Cerebellar nuclear complex (tissue), 1 donor: ENCODE results near the gene GBE1.
"Not testable (repeated sequence)": the region's sequence is repeated elsewhere in the genome, so short reads cannot be mapped to it uniquely, and the experiment has no call there.

Experiments
- DNase-seq, 2 experiments: peaks; one replicate each; lab custom pipeline; 2025; lab: John Stamatoyannopoulos, UW

The GBE1 gene

DNA sequence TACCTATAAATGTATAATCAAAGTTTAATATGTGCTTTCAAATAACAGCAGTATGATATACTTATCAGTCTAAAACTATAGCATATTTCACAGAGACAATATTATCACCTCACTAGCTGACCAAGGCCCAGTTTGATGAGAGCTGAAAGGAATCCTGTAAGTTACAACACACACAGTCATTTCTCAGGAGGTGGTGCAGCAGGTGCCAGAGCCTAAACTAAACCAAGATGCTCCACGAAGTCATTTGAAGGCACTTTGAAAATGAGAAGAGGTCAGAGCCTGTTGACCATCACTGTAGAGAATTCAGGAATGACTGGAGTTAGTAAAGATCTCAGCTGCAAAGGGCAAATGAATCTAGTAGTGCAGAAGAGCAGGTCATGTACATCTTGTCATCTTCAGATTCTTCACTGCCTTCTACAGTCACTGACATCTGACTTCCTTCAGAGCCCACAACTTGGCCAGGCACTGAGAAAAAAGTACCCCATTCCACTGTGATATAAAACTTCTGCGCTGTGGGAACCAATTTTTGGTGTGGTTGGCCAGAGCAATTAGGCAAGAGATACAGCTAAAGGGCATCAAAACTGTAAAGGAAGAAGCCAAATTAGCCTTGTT lies 7.9 kb downstream of the GBE1 start:
- no peak for DNase-seq

DNA sequence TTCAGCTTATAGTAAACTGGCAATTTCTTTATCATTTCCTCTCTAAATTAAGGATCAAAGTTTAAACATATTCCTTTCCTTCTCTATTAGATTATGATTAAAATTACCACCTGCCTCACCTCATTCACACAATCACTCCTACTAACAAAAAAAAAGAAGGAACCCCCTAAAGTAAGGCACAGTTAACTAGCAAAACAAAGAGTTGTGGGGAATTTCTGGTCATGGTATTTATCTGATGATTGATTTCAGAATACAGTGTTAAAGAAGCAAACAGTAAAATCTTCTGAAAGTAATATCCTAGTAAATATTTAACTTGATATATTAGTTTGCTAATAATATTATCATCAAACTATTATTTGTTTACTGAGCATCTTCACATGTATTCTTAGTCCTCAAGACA lies 8.8 kb downstream of the GBE1 start:
- DNase-seq, result no peak

DNA sequence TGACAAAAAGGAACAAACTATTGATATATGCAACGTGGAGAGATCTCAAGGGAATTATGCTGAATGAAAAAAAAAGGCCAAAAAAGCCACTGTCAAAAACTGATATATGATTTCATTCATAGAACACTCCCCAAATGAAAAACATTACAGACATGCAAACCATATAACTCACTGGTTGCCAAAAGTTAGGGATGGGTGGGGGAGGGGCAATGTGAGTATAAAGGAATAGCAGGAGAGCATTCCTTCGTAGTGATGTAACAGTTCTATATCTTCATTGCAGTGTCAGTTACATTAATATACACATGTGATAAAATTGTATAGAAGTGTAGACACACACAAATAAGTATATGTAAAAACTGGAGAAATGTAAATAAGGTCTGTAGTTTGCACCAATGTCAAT lies 12.2 kb downstream of the GBE1 start:
- no peak for DNase-seq

DNA sequence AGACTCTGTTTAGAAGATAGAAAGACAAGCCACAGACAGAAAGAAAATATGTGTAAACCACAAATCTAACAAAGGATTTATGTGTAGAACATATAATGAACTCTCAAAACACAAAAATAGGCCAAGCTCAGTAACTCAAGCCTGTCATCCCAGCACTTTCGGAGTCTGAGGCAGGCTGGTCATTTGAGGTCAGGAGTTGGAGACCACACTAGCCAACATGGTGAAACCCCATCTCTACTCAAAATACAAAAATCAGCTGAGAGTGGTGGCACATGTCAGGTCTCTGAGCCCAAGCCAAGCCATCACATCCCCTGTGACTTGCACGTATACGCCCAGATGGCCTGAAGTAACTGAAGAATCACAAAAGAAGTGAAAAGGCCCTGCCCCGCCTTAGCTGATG lies 14.2 kb downstream of the GBE1 start:
- not testable (repeated sequence) for DNase-seq

DNA sequence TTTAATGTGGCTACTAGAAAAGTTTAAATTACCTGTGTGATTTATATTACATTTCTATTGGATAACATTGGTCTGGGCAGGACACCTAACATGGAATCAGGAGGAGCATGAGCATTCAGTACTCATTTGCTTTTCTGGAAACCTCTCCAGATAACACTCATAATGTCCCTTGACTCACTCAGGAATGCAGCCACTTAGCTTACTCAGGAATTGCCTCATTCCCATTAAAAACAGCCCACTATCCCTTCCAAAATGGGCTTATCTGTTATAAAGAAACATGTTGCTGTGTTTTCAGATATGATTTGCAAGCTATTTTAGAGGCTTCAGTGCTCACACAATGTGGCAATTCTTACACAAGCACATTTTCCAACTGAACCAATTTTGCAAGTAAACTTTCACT lies 17.1 kb downstream of the GBE1 start:
- DNase-seq, result no peak

DNA sequence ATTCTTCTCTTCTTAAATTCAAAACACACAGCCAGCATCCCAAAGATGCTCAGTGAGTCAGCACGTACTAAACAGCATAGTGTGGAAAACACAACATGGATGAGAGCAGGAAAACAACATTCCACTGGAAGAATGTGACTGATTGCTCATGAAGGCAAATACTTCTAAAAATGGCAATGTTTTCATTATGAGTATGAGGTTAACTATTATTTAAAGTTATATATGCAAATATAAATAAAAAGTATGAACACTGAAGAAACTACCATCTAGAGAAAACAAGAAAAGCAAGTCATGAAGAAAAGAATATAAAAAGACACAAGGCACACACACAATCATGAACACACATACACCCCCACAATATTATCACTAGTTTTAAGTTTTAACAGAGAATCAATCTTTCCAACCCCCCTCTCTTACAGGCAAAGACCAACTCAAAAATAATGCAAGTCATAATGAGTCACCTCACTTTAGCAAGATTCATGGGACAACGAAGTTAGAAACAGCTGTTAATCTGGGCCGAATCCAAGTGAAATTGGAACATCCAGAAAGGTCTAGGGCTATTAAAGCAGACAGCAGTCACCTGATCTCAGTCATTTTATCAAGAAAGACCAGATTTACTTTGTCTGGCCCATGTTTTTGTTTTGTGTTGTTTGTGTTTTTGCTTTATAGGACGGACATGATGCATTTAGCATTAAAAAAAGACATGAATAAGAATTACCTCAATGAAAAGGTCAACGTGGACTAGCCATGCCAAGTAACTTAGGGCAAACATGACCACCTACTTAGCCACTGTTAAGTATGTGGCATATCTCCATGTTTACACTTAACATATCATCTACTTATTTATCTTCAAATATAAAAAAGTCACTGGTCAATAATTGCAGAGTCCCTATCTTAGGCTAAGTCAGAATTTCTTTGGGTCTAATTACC lies 18.1 kb downstream of the GBE1 start:
- DNase-seq, result no peak

DNA sequence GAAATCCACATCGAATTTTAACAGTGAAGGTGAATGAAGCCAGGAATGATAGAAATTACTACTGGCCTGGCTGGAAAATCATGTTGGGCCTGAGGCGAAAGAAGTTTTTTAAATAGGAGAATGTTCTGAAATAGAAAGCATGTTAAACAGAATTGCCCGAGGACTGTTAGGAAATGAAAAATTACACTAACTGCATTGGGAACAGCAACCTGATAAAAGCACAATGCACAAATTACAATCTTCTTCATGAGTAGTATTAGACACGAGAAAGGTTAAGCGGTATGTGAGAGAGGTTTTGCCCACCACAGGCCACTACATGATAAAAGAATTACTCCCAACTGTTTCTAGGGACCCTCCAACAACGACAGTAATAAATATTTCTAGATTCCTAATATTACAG lies 18.9 kb downstream of the GBE1 start:
- no peak for DNase-seq

DNA sequence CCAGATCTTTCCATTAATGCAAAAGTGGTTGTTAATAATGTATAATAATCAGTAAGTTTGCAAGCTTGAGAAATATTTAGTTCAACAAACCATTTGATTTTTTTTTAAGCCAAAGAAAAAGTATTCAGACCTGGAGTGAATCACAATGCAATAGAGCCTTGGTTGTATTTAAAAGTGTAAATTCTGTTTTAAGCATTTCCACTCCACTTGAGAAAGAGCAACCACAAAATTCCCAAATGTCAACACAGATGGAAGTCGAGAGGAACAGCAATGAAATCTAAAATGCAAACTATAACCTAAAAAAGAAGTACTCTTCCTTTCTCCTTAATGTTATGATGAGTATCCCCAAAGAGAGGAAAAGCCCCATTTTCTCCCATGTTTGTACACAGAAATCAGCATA lies 20.2 kb downstream of the GBE1 start:
- DNase-seq, result no peak

DNA sequence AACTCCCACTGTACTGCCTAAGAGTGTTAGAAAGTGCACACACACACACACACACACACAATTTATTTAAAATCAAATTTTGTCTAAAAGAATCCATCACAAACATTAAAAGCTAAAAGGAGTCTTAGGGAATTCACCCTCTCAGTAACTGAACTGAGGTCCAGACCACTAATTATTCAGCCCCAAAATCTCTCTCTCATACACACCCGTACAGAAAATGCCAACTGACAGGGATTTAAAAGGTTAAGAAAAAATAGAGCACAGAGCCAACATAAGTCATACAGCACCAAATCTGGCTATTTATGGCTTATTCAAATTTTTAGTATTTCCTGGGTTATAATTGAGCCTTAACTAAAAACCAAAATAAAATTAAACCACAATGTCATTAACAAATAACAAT lies 20.7 kb downstream of the GBE1 start:
- DNase-seq, result no peak

DNA sequence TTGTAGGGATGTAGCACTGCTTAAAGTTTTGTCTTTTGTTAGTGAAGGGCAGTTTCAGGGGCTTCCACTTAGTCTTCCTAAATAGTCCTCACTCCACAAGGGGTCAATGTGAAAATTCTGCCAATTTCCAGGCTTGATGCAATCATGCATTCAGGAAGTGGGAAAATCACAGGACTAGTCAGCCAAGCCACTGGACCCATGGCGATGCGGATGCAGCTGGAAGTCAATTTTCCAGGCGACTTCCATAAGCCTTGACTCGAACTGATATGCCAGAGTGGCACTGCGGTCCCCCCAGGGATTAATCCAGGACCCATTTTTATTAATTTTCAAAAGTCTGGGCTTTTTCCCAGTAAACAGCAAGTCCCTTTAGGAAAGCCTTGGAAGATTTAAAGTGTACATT lies 26.1 kb downstream of the GBE1 start:
- no peak for DNase-seq

DNA sequence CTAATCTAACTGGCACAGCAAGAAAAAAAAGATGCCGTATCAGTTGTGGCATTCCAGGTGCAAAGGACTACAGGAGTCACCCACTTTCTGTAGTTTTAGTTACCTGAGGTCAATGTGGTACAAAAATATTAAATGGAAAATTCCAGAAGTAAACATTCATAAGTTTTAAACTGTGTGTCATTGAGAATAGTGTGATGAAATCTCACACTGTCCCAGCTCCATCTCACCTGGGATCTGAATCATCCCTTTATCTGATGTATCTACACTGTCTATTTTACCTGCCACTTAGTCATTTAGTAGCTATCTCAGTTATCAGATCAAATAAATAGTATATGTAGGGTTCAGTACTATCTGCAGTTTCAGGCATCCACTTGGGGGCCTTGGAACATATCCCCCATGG lies 26.7 kb downstream of the GBE1 start:
- no peak for DNase-seq

DNA sequence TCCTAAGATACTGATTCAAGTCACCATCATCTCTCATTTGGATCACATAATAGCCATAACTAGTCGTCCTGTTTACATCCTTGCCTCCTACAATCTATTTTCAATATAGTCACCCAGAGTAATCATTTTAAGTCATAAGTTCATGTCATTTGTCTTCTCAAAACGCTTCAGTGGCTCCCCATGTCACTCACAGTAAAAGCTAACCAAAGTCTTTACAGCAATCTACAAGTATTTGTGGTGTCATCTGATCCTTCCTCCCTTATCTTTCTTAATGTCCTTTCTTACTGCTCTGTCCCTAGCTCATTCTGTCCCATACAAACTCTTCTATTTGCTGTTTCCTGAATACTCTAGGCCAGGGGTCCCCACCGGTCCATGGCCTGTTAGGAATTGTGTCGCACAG lies 28.8 kb downstream of the GBE1 start:
- DNase-seq, result no peak

DNA sequence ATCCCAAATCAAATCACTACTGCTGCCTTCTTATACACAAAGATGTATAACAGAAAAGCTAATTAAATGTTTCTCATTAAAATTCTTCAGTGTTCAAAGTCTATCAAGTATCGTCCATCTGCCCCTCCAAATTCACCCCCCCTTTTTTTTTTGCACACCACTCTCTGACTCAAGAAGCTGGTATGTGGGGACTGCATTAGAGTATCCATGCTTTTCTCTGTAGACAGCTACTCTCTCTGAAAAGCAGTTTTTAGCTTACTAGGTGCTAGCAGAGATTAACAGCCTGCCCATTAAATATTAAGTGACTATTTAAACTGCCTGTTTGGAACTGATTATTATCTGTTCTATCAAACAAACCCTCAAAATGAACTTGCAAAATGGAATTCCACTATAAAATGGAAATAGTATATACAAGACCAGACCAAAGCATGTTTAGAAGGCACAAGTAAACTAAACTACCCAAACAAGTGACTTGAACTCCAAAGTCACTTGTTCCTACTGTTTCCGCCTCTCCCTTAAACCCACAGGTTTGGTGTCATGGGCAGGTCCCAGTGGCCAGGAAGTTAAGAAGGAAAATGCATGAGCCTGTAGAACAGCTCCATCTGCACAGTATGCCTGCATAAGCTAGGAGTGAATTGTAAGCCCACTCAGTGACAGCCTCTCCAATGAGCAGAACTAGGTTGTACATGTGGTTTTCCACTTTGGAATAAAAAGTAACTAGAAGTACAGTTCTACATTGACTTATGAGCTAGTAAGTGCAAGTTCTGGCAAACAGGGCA lies 32.5 kb downstream of the GBE1 start:
- DNase-seq, result no peak

DNA sequence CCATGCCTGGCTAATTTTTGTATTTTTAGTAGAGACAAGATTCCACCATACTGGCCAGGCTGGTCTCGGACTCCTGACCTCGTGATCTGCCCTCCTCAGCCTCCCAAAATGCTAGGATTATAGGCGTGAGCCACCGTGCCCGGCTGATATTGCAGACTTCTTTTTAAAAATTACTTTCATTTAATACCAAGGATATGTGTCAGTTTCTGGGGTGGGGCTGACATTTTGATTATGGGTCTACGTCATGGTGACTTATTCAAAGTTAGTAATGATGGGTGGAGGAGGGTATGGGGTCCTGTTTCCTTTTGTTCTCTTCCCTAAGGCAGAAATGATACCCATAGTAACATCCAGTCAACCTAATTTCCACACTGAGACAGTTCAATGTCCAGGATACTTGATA lies 34.7 kb downstream of the GBE1 start:
- no peak for DNase-seq

DNA sequence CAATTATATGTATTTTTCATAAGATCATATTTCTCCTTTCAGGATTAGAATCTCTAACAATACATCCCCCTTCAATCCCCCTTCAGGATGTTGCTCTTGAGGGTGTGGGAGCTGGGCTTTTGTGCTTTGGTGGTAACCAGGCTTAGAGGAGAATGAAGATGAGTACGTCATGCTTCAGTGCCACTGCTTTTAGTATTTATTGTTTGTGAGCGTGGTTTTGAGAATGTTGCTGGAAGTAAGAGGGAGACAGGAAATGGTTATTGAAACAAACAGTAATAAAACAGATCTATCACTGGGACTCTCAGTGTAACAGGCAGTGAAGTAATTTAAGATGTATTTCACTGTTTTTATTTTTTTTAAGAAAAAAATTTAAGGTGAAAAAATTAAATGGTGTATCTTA lies 35.3 kb downstream of the GBE1 start:
- no peak for DNase-seq

DNA sequence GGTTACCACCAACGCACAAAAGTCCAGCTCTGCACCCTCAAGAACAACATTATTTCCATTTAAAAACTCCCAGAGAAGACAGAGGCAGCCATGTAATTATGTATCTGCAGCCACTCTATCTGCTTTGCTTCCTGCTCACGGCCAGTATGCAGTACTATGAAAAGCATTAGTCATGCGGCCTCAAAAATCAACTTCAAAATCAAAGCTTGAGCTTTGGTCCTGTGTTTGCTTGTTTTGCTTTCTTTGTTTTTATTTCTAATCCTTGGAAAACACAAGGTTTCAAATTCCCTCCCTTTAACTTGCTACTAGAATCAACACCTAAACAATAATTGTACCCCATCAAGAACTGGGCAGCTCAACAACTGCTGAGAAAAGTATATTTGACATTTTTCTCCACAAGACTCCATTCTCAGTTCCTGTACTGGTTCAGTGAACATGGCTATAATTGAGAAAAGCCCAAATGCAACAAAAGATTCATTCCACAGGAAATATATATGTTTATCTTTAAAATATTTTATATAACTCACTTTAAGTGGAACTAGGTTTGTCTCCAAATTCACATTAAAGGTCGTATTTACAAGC lies 37.6 kb downstream of the GBE1 start:
- no peak for DNase-seq

DNA sequence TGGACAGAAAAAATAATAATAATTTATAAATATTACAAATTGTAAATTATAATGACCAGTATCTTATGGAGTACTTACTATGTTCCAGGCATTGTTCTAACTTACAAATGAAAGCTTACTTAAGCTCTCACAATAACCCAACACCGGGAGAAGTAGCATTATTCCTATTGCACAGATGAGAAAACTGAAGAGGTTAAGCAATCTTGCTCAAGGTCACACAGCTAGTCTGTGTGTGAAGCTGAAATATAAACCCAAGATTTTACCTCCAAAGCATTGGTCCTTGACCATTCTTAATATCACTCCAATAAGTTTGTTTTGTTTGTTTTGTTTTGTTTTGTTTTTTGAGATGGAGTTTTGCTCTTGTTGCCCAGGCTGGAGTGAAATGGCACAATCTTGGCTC lies 43.1 kb downstream of the GBE1 start:
- DNase-seq, result no peak

DNA sequence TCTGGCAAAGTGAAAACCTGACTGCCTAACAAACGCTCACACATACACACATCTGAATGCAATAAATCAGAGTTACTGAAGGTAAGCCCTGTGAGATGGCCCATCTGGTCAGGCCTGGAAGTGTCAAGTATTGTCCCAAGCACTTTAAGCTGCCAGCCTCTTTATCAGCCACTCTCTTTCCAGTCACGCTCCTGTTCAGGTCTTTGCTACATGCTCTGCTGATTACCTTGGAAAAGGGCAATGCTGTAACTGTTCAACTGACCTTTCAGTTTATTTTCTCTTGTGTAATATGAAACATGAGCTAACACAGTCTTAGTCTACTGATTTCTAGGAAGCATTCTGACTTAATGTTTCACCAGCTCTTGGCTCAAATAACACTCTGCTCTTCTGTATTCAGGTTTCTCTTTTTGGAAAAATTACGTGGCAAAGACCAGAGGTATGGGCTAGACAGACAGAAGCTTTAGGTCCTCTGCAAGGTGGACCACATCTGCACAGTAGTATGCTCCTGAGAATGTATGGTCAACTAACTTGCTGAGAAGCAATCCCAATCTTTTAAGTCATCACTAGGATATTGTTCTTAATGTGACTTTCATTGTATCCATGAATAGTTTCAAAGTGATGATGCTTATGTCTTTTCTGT lies 44.5 kb downstream of the GBE1 start:
- DNase-seq, result no peak

DNA sequence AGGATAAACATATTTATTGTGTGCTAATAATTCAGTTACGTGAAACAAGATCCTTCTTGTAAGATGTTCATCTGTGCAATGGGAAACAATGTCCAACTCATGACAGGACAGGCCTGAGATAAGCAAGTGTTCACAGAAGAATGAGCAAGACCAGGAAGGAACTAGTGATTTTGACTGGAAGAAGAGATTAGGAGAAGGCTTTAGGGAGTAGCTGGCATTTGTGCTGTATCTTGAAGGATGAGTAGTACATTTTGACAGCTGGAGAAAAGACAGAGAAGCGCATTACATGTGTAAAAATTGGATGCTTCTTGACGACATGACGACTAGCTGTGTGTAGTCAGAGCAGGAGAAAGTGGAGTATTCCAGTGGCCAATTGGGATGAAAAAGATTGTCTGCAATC lies 48.4 kb downstream of the GBE1 start:
- no peak for DNase-seq

DNA sequence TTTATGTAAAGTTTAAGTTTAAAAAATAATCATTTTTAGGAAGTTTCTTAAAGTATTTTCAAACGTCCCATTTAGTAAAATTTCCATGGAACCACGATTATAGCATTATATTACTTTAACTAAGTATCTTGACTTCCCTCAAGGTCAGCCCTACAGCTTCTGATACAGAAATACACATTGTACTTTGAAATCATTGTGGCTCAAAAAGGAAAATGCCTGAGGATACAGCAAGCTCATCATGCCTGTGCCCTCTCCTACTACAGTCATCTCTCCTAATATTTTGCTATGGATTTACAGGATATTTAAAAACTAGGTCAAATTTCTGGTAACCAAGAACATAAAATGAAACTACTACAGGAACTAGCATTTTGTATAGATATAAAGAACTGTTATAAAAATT lies 51.8 kb downstream of the GBE1 start:
- DNase-seq, result no peak

DNA sequence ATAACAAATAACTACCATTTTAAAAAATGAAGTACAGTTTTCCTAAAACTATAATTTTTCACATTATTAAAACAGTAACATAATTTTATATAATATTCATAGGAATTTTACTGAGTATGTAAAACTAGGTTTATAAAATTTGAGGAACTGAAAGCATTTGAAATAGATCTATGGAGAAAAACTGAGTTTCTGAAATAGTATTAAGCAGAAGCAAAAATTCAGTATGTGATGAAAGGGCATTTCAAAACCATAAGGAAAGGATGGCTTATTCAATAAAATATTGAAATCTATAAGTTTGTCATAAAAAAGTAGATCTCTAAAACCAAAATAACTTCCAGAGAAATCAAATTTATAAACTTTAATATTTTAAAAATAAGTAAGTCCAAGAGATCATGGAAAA lies 53.4 kb downstream of the GBE1 start:
- DNase-seq, result no peak

DNA sequence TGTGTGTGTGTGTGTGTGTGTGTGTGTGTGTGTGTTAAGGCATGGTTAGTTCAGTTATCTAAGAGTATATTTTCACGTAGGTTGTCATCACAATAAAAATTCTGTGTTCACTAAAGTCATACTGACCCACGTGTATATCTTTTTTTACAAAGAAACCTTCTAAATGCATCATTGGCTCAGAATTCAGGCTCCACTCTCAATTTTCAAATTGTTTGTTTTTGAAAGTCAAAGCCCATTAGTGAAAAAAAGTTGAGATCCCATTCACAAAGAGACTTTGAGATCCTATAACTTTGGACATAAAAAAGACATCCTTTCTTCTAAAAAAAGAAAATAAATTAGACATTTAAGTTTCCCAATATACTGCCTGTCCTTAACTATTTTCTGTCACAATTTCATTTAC lies 59.3 kb downstream of the GBE1 start:
- DNase-seq, result no peak
